ENCODE results near the gene PPP2R1A.
"Not testable (repeated sequence)": the region's sequence is repeated elsewhere in the genome, so short reads cannot be mapped to it uniquely, and the experiment has no call there.

PPP2R1A gene

GRCh38 chr19:52237771-52238400, 48.0 kb downstream of the PPP2R1A start:
- H3K4me3 ChIP-seq (ENCODE audit: low read depth, low read length), result no peak overlapping the region
- CTCF ChIA-PET, result interaction anchor here (0.6 to 1.9 kb wide), 32 partner anchors 8 to 461 kb away, joined by 3 to 49 read pairs (median 4); partner anchors contain the start of genes ZNF616, ZNF766 and ZNF836
- TF ChIP-seq CTCF (IDR thresholded peaks at IDR 0.05; ENCODE audit: insufficient read depth, low read length, missing control alignments), result peak; percentile 83
- POLR2A ChIA-PET, result no interaction called here
- DNase-seq (ENCODE audit: low read depth, low spot score), result peak; percentile 23

- H3K4me3 ChIP-seq (ENCODE audit: low read depth, low read length), result no peak overlapping the region
- no peak for DNase-seq (ENCODE audit: low read depth, low spot score)
- ChIA-PET CTCF (no interaction called here), POLR2A (no interaction called here)
- no peak for TF ChIP-seq CTCF (IDR thresholded peaks at IDR 0.05; ENCODE audit: insufficient read depth, low read length, missing control alignments)
Measured at GRCh38 chr19:52244021-52244420, 54.2 kb downstream of the PPP2R1A start.

- no peak overlapping the region for H3K4me3 ChIP-seq (ENCODE audit: low read depth, low read length)
- peak; percentile 39 for TF ChIP-seq CTCF (IDR thresholded peaks at IDR 0.05; ENCODE audit: insufficient read depth, low read length, missing control alignments)
- ChIA-PET POLR2A (no interaction called here), CTCF (interaction anchor here (0.7 to 1.7 kb wide), 10 partner anchors 8 to 540 kb away, joined by 3 to 11 read pairs (median 4); partner anchors contain the start of gene ZNF880)
- DNase-seq (ENCODE audit: low read depth, low spot score), result no peak
Measured at GRCh38 chr19:52248241-52248640, 58.4 kb downstream of the PPP2R1A start.

GRCh38 chr19:52258426-52258825, 68.6 kb downstream of the PPP2R1A start:
- no peak for DNase-seq (ENCODE audit: low read depth, low spot score)
- no peak for TF ChIP-seq CTCF (IDR thresholded peaks at IDR 0.05; ENCODE audit: insufficient read depth, low read length, missing control alignments)
- ChIA-PET POLR2A (no interaction called here), CTCF (interaction anchor here (1.2 kb wide), 1 partner anchor 21 kb away, joined by 3 read pairs; no protein-coding TSS in a partner anchor)
- H3K4me3 ChIP-seq (ENCODE audit: low read depth, low read length), result no peak overlapping the region

- H3K4me3 ChIP-seq (ENCODE audit: low read depth, low read length); DNase-seq (ENCODE audit: low read depth, low spot score); POLR2A ChIA-PET: not testable (repeated sequence)
- CTCF ChIA-PET, result interaction anchor here (1.5 kb wide), 1 partner anchor 17 kb away, joined by 4 read pairs; no protein-coding TSS in a partner anchor
Measured at GRCh38 chr19:52265556-52265955, 75.7 kb downstream of the PPP2R1A start.

- TF ChIP-seq CTCF (IDR thresholded peaks at IDR 0.05; ENCODE audit: insufficient read depth, low read length, missing control alignments), result no peak
- peak; percentile 52 for DNase-seq (ENCODE audit: low read depth, low spot score)
- peak within 1 kb of the TSS; percentile 96 for H3K4me3 ChIP-seq (ENCODE audit: low read depth, low read length)
- ChIA-PET CTCF (interaction anchor here (1.3 kb wide), 1 partner anchor 32 kb away, joined by 3 read pairs; no protein-coding TSS in a partner anchor), POLR2A (no interaction called here)
Measured at GRCh38 chr19:52269338-52270261, 79.7 kb downstream of the PPP2R1A start, which contains the start of gene ZNF766. Gene ZNF766, plus strand, starts transcription at chr19:52269587. Its CDS starts 27 bp downstream, at chr19:52269614.

Measured in AG04449 (cell line).